MCF 10A (cell line): ENCODE measurements around the gene FAM177A1. TPM values are rescaled to one million over a fixed set of nuclear protein-coding genes. Genes with fewer than 3 reads are reported as not detected.
"Not testable (repeated sequence)": the region's sequence is repeated elsewhere in the genome, so short reads cannot be mapped to it uniquely, and the experiment has no call there.

ENCODE experiments used
- BruUV-seq: library from RNA; stranded (reverse); fragments of 400-500 nt; replicated peaks from 2 replicates; lab custom pipeline; 2021; lab: Mats Ljungman, UMichigan
- CTCF ChIA-PET: fragments of 300-600 bp; sonication (Branson Sonifier 250); formaldehyde crosslinking; extraction: SDS; loops from one replicate; lab custom pipeline; 2021; ENCODE audit warnings: antibody characterized with exemption, inconsistent platforms; lab: Yijun Ruan, JAX
- POLR2A ChIA-PET: fragments of 300-600, 350-650 bp; sonication (Branson Sonifier 250); formaldehyde crosslinking; extraction: SDS; loops from one replicate; lab custom pipeline; 2020; ENCODE audit warnings: antibody characterized with exemption, inconsistent platforms; lab: Yijun Ruan, JAX
- DNase-seq: peaks from one replicate; pipeline ENCODE4 v3.0.0-alpha.2; 2018; ENCODE audit not compliant: unreplicated experiment
- H3K27ac Mint-ChIP-seq: one replicate; pipeline ENCODE4 v1.8.0; 2022; ENCODE audit warnings: mild to moderate bottlenecking, low read depth, mixed read lengths; ENCODE audit not compliant: unreplicated experiment
- H3K27me3 Mint-ChIP-seq: one replicate; pipeline ENCODE4 v1.8.0; 2022; ENCODE audit warnings: mixed read lengths; ENCODE audit not compliant: insufficient read depth, unreplicated experiment
- H3K36me3 Mint-ChIP-seq: one replicate; pipeline ENCODE4 v1.8.0; 2022; ENCODE audit warnings: mild to moderate bottlenecking, moderate library complexity, mixed read lengths; ENCODE audit not compliant: insufficient read depth, unreplicated experiment
- H3K4me1 Mint-ChIP-seq: one replicate; pipeline ENCODE4 v1.8.0; 2022; ENCODE audit warnings: mixed read lengths; ENCODE audit not compliant: insufficient read depth, unreplicated experiment
- H3K4me3 Mint-ChIP-seq: one replicate; pipeline ENCODE4 v1.8.0; 2022; ENCODE audit warnings: mild to moderate bottlenecking, moderate library complexity, mixed read lengths; ENCODE audit not compliant: unreplicated experiment
- H3K9me3 Mint-ChIP-seq: one replicate; pipeline ENCODE4 v1.8.0; 2022; ENCODE audit warnings: mixed read lengths; ENCODE audit not compliant: unreplicated experiment
- intact Hi-C: fragments of 100-400 bp; cut with micrococcal nuclease; formaldehyde crosslinking; loops from 2 replicates; pipeline ENCODE4 v1.14.1; 2022
- total RNA-seq: library from RNA; stranded (reverse); gene quantifications from 2 replicates; pipeline ENCODE4 v1.2.3, GENCODE V29; 2022
- TF ChIP-seq, protein P1 (sequence below): fragments of 200-600 bp; IDR thresholded peaks from one replicate; pipeline ENCODE4 v1.8.0; 2022; ENCODE audit warnings: antibody characterized with exemption, mild to moderate bottlenecking; ENCODE audit not compliant: unreplicated experiment

The FAM177A1 gene
- total RNA-seq, 1 experiment from 2014 or later: 73.9 TPM

DNA sequence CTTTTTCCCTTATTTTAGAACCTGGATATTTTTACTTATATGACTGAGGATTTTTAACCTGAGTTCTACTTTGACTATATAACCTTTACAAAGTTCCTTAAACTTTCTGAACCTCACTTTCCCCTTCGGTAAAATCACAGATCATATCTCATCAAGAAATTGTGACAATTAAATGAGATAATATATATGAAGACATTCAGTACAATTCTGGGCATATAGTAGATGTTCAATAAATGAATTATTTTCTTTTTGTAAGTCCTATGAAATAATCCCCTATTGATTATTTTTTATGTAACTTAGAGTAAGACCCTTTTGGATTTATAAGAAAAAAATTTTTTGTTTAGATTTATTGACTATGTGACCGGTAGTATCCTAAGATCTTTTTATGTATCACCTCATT is 17.6 kb upstream of the FAM177A1 start:
- Mint-ChIP-seq H3K27ac (no peak overlapping the region), H3K36me3 (peaks cover 75% of the 10 kb centered on the region), H3K27me3 (no peaks in the 10 kb centered on the region), H3K9me3 (peaks cover 2% of the 10 kb centered on the region), H3K4me3 (no peak overlapping the region), H3K4me1 (no peaks in the 10 kb centered on the region)
- intact Hi-C loops: no loop called here
- TF ChIP-seq, protein P1, sequence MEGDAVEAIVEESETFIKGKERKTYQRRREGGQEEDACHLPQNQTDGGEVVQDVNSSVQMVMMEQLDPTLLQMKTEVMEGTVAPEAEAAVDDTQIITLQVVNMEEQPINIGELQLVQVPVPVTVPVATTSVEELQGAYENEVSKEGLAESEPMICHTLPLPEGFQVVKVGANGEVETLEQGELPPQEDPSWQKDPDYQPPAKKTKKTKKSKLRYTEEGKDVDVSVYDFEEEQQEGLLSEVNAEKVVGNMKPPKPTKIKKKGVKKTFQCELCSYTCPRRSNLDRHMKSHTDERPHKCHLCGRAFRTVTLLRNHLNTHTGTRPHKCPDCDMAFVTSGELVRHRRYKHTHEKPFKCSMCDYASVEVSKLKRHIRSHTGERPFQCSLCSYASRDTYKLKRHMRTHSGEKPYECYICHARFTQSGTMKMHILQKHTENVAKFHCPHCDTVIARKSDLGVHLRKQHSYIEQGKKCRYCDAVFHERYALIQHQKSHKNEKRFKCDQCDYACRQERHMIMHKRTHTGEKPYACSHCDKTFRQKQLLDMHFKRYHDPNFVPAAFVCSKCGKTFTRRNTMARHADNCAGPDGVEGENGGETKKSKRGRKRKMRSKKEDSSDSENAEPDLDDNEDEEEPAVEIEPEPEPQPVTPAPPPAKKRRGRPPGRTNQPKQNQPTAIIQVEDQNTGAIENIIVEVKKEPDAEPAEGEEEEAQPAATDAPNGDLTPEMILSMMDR: no peak
- no peak for DNase-seq
- ChIA-PET CTCF (no interaction called here), POLR2A (no interaction called here)
- BruUV-seq: no TSS peak

DNA sequence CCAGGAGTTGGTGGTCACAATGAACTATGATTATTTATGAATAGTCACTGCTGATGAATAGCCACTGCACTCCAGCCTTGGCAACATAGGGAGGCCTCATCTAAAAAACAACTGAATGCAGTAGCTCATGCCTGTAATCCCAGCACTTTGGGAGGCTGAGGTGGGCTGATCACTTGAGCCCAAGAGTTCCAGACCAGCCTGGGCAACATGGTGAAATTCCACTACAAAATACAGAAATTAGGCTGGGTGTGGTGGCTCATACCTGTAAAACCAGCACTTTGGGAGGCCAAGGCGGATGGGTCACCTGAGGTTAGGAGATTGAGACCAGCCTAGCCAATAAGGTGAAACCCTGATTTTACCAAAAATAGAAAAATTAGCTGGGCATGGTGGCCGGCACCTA is 13.5 kb upstream of the FAM177A1 start:
- BruUV-seq: no TSS peak
- H3K27me3 Mint-ChIP-seq: no peaks in the 10 kb centered on the region
- ChIA-PET POLR2A (interaction anchor here (1.1 to 3.0 kb wide), 3 partner anchors 8 to 13 kb away, joined by 5 to 11 read pairs (median 5); partner anchors contain the start of gene FAM177A1), CTCF (interaction anchor here (1.7 kb wide), 1 partner anchor 9 kb away, joined by 6 read pairs; no protein-coding TSS in a partner anchor)
- no peak overlapping the region for H3K27ac Mint-ChIP-seq
- intact Hi-C loops: no loop called here
- H3K36me3 Mint-ChIP-seq: peaks cover 44% of the 10 kb centered on the region
- no peak for DNase-seq
- peaks cover 8% of the 10 kb centered on the region for H3K9me3 Mint-ChIP-seq
- TF ChIP-seq, protein P1: no peak
- no peak overlapping the region for H3K4me3 Mint-ChIP-seq
- no peaks in the 10 kb centered on the region for H3K4me1 Mint-ChIP-seq

DNA sequence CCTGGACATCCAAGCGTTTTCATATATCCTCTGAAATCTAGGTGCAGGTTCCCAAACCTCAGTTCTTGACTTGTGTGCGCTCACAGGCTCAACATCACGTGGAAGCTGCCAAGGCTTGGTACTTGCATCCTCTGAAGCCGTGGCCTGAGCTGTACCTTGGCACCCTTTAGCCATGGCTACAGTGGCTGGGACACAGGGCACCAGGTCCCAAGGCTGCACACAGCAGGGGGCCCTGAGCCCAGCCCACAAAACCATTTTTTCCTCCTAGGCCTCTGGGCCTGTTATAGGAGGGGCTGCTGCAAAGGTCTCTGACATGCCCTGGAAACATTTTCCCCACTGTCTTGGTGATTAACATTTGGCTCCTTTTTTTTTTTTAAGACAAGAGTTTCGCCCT is 11.6 kb upstream of the FAM177A1 start:
- Mint-ChIP-seq H3K27ac (no peak overlapping the region), H3K36me3 (peaks cover 32% of the 10 kb centered on the region), H3K9me3 (peaks cover 8% of the 10 kb centered on the region), H3K4me1 (no peaks in the 10 kb centered on the region), H3K27me3 (no peaks in the 10 kb centered on the region), H3K4me3 (no peak overlapping the region)
- intact Hi-C loops: no loop called here
- BruUV-seq: no TSS peak
- POLR2A ChIA-PET: no interaction called here
- CTCF ChIA-PET: no interaction called here
- TF ChIP-seq, protein P1: no peak
- DNase-seq: no peak

DNA sequence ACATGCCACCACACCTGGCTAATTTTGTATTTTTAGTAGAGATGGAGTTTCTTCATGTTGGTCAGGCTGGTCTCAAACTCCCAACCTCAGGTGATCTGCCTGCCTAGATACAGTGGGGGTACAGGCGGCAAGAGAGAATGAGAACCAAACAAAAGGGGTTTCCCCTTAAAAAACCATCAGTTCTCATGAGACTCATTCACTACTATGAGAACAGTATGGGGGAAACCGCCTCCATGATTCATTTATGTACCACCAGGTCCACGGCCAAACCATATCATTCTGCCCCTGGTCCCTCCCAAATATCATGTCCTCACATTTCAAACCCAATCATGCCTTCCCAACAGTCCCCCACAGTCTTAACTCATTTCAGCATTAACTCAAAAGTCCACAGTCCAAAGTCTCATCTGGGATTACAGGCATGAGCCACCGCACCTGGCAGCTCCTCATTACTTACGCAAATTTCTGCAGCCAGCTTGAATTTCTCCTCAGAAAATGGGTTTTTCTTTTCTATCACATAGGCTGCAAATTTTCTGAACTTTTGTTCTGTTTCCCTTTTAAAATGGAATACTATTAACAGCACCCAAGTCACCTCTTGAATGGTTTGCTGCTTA is 11.0 kb upstream of the FAM177A1 start:
- CTCF ChIA-PET, BruUV-seq, intact Hi-C loops, POLR2A ChIA-PET, H3K9me3 Mint-ChIP-seq, H3K27ac Mint-ChIP-seq, H3K27me3 Mint-ChIP-seq, H3K4me3 Mint-ChIP-seq, H3K4me1 Mint-ChIP-seq, DNase-seq: not testable (repeated sequence)
- peaks cover 26% of the 10 kb centered on the region for H3K36me3 Mint-ChIP-seq

DNA sequence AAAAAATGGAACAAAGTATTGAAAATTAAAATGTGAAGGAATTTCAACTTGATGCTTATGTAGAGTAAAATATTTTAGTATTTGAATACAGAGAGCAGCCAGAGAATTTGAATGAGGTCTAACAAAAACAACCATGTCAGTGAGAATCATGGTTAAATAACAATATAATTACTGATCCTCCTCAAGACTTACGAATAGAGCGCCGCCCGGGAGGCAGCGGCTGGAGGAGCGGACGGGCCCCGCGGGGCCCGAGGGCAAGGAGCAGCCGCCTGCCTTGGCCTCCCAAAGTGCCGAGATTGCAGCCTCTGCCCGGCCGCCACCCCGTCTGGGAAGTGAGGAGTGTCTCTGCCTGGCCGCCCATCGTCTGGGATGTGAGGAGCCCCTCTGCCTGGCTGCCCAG is 7.8 kb upstream of the FAM177A1 start:
- BruUV-seq, DNase-seq, CTCF ChIA-PET, H3K4me3 Mint-ChIP-seq, H3K27ac Mint-ChIP-seq, H3K9me3 Mint-ChIP-seq, H3K27me3 Mint-ChIP-seq, intact Hi-C loops, H3K4me1 Mint-ChIP-seq: not testable (repeated sequence)
- peaks cover 12% of the 10 kb centered on the region for H3K36me3 Mint-ChIP-seq
- POLR2A ChIA-PET: interaction anchor here (0.9 kb wide), 1 partner anchor 55 kb away, joined by 3 read pairs; no protein-coding TSS in a partner anchor
